Measurements from ENCODE around the gene CD7.

Gene CD7

GRCh38 chr17:82297714-82298537, 19.5 kb downstream of the CD7 start:
- peak; percentile 86 for DNase-seq

DNA sequence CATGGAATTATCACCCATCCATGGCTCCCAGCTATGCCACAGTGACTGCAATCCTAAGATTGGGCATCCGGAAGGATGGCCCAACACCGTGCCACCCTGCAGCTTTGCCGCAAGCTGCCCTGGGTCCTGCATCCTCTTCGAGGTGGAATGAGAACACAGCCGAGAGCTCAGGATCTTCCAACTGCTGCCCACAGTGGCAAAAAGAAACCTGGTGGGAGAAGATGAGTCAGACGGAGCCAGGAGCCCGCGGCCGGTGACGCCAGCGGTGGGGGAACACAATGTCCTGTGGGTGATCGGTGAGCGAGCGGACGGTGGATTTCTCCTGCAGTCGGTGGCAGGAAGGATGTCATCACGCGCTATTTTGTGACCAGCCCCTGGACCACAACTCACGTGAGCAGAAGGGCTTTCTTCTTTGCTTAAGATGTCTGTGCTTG, 20.1 kb downstream of the CD7 start:
- DNase-seq = peak; percentile 84

DNA sequence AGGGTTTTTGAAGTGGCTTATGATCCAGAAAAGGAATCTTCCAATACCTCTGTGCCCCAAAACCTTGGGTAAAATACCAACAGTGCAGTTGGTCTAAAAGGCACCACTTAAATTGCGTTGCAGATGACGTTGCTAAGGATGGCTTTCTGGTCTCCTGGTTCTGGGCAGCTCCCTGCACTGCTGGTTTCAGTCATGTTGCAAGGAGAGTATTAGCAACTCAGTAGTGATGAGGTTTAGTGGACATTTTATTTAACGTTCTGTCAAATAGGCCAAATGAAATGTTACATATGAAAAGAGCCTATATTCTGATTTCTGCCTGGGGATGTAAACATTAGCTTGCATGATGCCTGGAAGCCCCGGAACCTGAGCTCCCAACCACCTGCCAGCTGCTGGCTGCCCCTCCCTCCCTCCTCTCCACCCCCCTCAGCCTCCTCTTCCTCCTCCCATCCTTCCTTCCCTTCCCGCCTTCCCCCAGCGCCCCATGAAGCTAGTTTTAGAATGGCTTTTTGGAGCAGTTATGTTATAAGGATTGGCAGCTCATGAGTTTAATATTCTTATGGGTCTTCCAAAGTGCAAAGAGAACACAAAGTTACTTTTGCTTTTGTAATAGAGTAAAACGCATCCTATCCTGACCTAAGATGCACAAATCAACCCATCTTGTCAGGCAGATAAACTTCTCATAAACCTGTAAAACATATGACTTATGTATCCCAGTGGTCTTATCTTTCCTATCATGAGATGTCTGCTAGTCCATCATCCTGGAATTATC, 20.7 kb downstream of the CD7 start:
- DNase-seq = no peak

GRCh38 chr17:82295472-82295814, 22.0 kb downstream of the CD7 start:
- DNase-seq = no peak

- DNase-seq = no peak
Measured at GRCh38 chr17:82294064-82294773, 23.2 kb downstream of the CD7 start.

DNA sequence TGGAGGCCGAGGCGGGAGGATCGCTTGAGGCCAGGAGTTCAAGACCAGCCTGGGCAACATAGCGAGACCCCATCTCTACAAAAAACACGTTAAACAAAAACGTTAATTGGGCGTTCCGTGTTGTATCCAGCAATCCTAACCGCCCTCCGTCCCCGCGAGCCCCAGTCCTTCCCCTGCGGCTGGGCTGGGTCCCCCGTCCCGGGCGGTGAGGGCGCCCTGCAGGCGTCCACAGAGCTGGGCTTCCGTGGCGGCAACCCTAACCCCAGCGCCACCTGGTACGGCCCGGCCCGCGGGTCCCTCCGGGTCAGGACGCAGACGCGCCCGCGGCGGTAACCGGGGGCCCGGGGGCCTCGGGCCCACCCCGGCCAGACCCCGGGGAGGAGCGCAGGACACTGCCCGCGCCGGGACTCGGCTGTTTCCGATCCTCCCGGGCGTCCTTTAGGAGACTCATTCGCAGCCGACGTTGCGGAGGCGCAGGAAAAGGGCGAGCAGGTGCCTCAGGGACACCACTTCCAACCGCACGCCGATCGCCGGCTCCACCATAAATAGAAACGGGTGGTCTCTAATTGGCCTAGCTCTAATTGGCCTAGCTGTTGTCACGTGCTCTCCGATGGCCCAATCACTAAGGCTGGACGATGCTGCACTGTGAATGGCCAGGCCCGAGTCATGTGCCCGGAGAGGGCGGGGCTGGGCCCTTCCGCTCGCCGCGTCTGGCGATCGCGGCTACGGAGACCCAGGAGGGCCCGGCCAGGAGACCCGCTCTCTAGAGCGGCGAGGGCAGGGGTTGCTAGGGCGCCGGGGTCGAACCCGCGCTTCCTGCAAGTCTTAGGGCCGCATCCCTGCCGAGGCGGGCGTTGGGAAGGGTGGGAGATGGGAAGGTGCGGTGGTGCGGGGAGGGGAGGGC, 24.9 kb downstream of the CD7 start:
- peak; percentile 95 for DNase-seq

DNA sequence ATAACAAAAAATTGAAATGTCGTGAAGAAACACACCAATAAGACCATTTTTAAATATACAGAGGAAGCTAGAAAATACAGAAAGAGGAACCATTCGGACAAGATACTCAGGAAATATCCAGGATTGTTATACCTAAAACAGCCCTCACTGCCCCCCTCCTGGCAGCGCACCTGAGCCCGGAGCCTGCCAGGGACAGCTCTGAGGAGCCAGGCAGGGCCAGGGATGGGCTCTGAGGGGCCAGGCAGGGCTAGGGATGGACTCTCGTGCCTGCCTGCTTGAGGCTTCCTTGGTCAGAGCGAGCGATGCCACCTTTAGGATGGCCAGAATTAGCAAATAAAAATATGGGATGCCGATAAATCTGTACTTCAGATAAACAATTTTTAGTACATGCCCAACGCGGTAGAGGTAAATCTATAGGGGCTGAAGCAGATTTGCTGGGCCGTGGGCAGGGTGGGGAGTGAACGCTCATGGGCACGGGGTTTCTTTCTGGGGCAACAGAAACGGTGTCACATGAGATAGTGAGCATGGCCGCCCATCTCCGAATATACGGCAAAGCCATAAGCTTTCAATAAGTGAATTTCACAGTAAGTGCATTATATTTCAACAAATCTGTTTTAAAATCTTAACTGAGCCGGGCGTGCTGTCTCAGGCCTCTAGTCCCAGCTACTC, 25.7 kb downstream of the CD7 start:
- DNase-seq = no peak

GRCh38 chr17:82287868-82288801, 29.3 kb downstream of the CD7 start:
- DNase-seq = no peak

DNA sequence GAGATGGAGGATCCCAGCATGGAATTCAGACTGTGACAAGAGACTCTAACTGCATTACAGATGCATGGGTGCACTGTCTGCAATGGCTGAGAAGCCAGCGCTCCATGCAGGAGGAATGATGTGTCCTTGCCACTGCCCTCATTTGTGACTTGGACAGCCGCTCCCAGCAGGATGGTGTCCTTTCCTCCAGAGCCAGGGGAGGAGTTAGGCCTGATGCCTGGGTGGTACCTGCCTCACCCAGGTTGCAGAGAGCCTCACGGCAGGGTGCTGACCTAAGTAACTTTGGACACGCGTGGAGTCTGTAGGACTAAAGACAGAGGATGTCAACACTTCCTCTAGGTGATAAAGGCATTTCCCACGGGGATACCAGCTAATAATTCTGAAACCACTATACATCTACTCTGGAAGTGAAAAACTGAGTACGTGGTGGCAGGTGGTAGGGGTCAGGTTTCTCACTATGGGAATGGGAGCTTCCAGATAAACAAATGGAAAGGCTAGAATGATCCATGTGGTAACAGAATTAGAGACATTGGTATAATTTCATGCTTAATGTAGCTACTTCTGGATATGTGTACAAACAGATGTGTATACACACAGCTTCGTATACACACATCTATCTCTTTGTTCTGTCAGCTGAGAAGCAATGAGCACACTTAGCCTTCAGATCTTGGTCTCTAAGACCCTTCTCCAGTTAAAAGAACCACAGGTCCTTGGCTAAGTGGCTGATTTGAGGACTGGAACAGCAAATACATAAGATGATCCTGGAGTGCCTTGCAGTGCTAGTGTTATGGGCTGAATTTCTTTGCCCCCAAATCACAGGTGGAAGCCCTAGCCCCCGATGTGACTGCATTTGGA, 30.2 kb downstream of the CD7 start:
- DNase-seq = no peak

DNA sequence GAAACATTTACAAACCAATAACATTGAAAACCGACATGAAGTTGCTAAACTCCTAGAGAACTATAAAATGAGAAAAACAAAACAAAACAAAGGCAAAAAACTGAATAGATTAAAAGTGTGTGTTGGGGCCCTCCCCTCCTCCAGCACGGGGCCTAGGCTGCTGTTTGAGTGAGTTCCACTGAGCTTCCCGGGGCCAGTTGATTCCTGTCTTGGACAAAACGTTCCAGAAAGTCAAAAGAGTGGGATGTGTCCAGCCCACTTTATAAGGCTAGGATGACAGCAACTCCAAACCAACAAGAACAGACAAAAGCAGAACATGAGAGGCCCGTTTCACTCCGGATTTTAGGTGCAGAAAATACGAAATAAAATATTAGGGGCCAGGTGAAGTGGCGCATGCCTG, 32.3 kb downstream of the CD7 start:
- no peak for DNase-seq

DNA sequence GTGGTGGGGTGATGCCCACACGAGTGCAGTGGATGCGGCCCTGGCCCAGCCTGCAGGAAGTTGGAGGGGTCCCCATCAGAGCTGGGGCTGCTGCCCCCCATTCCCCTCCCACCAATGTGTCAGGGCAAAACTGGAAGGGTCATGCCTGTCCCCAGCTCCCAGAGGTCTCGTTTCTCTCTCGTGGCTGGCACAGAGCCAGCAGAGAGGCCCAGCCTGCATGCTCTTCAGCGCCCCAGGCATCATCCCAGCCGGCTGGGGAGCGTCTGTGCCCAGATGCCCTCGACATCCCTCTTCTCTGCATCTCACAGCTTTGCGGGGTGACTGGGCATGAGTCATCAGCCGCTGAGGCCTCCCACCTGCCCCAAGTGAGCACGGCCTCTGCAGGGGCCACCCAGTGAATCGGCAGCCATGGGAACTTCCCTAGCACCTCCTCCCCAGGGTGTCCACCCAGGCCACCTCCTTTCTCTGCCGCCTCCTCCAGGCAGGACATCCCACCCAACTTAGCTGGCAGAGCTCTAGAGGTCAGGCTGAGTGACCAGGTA, 34.1 kb downstream of the CD7 start:
- no peak for DNase-seq

DNA sequence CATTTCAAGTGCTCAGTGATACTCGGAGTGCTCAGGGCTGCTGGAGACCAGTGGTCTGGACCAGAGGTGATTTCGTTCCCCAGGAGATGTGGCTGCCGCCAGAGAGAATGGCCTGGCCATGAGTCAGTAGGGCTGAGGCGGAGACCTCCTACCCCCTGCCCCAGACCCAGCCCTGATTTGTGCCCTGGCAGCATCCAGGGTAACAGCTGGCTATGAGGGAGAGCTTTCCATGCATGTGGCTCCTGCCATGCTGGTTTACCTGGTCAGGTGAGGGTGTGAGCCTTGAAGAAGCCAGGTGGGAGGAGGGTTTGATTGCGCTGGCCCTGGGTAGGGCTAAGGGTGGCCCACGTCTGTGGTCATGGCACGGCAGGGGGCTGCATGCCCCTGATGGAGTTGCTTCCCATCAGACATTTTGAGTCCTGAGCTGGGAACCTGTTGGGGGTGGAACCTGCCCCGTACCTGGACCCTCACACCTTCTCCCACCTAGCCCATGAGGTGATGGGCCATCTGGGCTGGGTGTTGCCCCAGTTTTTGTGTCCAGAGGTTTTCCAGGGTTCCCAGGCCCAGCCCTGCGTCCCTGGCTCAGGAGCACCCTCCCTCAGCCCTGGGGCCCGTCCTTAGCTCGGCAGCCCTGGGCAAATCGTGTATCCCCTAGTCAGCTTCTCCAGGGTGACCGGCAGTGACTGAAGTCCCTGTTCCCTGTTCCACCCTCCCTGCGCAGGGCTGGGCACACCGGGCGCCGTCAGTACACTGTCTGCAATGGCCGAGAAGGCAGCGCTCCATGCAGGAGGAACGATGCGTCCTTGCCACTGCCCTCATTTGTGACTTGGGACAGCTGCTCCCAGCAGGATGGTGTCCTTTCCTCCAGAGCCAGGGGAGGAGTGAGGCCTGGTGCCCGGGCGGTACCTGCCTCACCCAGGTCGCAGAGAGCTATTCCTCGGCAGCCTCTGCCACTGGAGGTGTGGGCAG, 34.9 kb downstream of the CD7 start:
- DNase-seq = no peak

DNA sequence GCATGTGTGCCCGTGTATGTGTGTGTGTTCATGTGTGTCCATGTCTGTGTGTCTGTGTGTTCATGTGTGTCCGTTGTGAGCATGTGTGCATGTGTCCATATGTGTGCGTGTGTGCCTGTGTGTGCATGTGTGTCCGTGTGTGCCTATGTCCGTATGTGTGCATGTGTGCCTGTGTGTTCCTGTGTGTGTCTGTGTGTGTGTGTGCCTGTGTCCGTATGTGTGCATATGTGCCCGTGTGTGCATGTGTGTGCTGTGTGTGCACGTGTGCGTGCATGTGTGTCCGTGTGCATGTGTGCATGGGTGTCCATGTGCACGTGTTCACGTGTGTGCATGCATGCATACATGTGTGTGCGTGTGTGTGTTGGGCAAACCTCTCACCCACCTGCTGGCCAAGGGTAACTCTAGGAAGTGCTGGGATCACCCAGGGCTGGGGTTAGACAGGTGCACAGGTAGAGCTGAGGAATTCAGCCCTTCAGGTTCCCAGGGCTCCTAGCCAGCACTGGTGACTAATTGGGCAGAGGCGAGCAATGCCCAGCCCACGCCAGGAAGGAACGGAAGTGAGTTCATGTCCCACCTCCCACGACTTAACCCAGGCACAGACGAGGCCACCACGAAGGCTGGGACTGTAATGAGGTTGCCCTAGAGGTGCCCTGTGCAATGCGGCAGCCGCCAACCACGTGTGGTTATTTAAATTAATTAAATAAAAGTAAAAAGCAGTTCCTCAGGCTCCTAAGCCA, 35.7 kb downstream of the CD7 start:
- DNase-seq = no peak

GRCh38 chr17:82281076-82281475, 36.3 kb downstream of the CD7 start:
- DNase-seq = no peak

- DNase-seq = no peak
Measured at GRCh38 chr17:82280537-82280936, 36.9 kb downstream of the CD7 start.

DNA sequence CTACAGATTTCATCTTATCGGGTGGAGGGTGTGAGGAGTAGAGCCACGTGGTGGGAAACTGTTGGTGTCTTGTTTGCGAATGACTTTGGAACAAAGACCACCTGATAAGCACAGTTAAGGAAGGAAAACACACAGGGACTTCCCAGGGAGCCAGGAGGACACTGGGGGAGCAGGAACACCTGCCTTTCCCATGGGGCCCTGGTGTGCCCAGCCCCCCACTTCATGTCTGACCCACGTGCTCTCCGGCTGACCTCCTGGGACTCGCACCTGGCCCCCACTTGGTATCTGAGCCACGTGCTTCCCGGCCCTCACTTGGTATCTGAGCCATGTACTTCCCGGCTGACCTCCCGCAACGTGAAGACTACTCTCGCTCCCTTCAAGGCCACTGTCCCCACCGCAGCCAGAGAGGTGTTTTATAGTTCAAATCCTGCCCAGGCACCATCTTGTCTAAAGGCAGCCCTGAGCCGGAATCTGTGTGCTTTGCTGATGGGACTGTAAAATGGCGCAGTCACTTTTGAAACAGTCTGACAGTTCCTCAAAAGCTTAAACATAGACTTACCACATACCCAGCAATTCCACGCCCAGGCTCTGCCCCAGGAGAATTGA, 38.5 kb downstream of the CD7 start:
- DNase-seq = no peak

DNA sequence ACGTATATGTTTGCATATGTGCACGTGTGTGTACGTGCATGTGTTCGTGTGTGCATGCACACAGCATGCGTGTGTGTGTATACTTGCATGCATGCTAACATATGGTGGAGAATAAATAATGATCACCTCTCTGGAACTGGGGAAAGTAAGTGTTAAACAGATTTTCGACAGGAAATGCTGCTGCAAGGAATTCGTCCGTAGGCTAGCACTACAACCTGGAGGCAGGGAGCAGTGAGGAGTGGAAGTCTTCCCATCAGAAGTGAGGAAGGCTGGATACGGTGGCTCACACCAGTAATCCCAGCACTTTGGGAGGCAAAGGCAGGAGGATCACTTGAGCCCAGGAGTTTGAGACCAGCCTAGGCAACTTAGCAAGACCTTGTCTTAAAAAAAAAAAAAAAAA, 39.1 kb downstream of the CD7 start:
- DNase-seq = no peak

Data from NK-92 treated with Interleukin-12 subunit alpha and Interleukin-12 subunit beta, amount 100 ng/mL, for 24 hours (cell line).